Activated naive CD4-positive, alpha-beta T cell treated with anti-CD3 and anti-CD28 coated beads for 36 hours (primary cell): ENCODE results near the gene RHOT2. TPM values are rescaled to one million over a fixed set of nuclear protein-coding genes. Genes with fewer than 3 reads are reported as not detected.
A peak's percentile ranks its signal among the peaks of the same experiment; 100 is the strongest.

Experiments used
- CTCF ChIA-PET: fragments of 350-600 bp; sonication (Branson Sonifier 250); formaldehyde crosslinking; loops from one replicate; lab custom pipeline; 2021; ENCODE audit warnings: antibody characterized with exemption; lab: Charles Lee
- DNase-seq: peaks from one replicate; pipeline ENCODE4 v3.0.0-alpha.2; 2020
- H3K27ac Mint-ChIP-seq: one replicate; pipeline ENCODE4 v1.8.0; 2021; ENCODE audit warnings: mild to moderate bottlenecking, mixed read lengths
- H3K27me3 Mint-ChIP-seq: one replicate; pipeline ENCODE4 v1.8.0; 2021; ENCODE audit warnings: low read depth, mixed read lengths
- H3K36me3 Mint-ChIP-seq: one replicate; pipeline ENCODE4 v1.8.0; 2021; ENCODE audit warnings: low read depth, mixed read lengths
- H3K4me1 Mint-ChIP-seq: one replicate; pipeline ENCODE4 v1.8.0; 2021; ENCODE audit warnings: low read depth, mixed read lengths
- H3K4me3 Mint-ChIP-seq: one replicate; pipeline ENCODE4 v1.8.0; 2021; ENCODE audit warnings: mild to moderate bottlenecking, moderate library complexity, mixed read lengths
- H3K9me3 Mint-ChIP-seq: one replicate; pipeline ENCODE4 v1.8.0; 2021; ENCODE audit warnings: mixed read lengths
- intact Hi-C: fragments of 100-400 bp; cut with micrococcal nuclease; formaldehyde crosslinking; loops from one replicate; pipeline ENCODE4 v1.15.1; 2023
- total RNA-seq, 2 experiments: library from RNA; stranded (reverse); gene quantifications; one replicate each; pipeline ENCODE4 v1.2.3, GENCODE V29; 2021

The RHOT2 gene
- total RNA-seq, 2 experiments from 2014 or later, result 81.9 to 84.0 TPM

DNA sequence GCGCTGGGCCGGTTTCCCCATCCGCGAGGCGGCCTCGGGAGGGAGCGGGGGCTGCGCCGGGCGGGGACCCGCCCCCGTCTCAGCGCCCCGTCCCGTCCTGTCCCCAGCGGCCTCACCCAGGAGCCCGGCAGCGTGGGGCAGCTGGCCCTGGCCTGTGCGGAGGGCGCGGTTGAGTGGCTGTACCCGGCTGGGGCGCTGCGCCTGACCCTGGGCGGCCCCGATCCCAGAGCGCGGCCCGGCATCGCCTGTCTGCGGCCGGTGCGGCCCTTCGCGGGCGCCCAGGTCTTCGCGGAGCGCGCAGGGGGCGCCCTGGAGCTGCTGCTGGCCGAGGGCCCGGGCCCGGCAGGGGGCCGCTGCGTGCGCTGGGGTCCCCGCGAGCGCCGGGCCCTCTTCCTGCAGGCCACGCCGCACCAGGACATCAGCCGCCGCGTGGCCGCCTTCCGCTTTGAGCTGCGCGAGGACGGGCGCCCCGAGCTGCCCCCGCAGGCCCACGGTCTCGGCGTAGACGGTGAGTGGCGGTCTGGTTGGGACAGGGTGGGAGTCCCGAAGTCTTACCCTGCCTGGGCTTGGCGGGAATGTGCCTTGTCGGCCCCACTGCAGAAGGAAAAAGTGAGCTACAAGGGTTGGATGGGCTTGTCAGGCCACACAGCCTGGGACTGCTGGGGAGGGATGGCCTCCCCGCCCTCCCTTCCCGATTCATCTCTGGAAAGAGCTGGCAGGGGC, 47.7 kb downstream of the RHOT2 start:
- no peak for DNase-seq
- intact Hi-C loops, result no loop called here
- CTCF ChIA-PET, result interaction anchor here (1.2 to 1.7 kb wide), 5 partner anchors 10 to 69 kb away, joined by 3 to 7 read pairs (median 3); partner anchors contain the start of gene CCDC78
- no peaks in the 10 kb centered on the region for H3K36me3 Mint-ChIP-seq
- peak overlapping the region; percentile 53 for H3K4me3 Mint-ChIP-seq
- H3K9me3 Mint-ChIP-seq, result no peaks in the 10 kb centered on the region
- peaks cover 16% of the 10 kb centered on the region for H3K4me1 Mint-ChIP-seq
- H3K27ac Mint-ChIP-seq, result no peak overlapping the region
- peaks cover 19% of the 10 kb centered on the region for H3K27me3 Mint-ChIP-seq

DNA sequence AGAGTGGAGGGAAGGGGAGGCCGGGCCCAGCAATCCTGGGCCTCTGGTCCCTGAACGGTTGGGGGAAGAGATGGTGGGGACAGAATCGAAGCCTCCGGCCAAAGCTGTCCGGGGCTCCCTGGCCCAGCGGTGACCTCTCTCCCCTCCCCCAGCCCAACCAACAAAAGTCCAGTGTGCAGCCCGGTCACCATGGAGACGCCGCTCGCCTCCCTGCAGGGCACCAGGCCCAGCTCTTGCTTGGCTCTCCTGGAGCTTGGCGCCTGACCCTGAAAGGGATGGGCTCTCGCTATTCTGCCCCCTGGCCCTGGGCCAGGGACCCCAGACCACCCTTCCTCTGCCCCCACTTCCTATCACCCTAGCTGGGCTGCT, 48.3 kb downstream of the RHOT2 start:
- Mint-ChIP-seq H3K27ac (no peak overlapping the region), H3K36me3 (no peaks in the 10 kb centered on the region), H3K4me3 (peak overlapping the region; percentile 53), H3K9me3 (no peaks in the 10 kb centered on the region), H3K4me1 (peaks cover 16% of the 10 kb centered on the region), H3K27me3 (peaks cover 17% of the 10 kb centered on the region)
- CTCF ChIA-PET, result interaction anchor here (1.2 to 1.7 kb wide), 5 partner anchors 10 to 68 kb away, joined by 3 to 7 read pairs (median 3); partner anchors contain the start of gene CCDC78
- intact Hi-C loops, result no loop called here
- no peak for DNase-seq

DNA sequence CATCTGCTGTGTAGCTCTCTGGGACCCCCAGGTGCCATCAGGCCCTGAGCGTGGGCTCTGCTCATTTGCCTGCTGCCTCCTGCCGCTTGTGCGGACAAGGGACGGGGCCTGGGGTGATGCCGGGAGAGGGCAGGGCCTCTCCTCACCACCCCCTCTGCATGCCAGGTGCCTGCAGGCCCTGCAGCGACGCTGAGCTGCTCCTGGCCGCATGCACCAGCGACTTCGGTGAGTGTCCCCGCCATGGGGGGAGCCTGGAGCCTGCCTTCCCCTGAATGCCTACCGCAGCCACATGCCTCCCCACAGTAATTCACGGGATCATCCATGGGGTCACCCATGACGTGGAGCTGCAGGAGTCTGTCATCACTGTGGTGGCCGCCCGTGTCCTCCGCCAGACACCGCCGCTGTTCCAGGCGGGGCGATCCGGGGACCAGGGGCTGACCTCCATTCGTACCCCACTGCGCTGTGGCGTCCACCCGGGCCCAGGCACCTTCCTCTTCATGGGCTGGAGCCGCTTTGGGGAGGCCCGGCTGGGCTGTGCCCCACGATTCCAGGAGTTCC, 48.9 kb downstream of the RHOT2 start:
- H3K27ac Mint-ChIP-seq, result no peak overlapping the region
- intact Hi-C loops, result no loop called here
- no peak for DNase-seq
- H3K27me3 Mint-ChIP-seq, result peaks cover 13% of the 10 kb centered on the region
- H3K4me3 Mint-ChIP-seq, result no peak overlapping the region
- H3K4me1 Mint-ChIP-seq, result peaks cover 16% of the 10 kb centered on the region
- CTCF ChIA-PET, result interaction anchor here (1.4 to 1.7 kb wide), 3 partner anchors 9 to 68 kb away, joined by 3 to 7 read pairs (median 3); partner anchors contain the start of gene CCDC78
- H3K36me3 Mint-ChIP-seq, result no peaks in the 10 kb centered on the region
- no peaks in the 10 kb centered on the region for H3K9me3 Mint-ChIP-seq

DNA sequence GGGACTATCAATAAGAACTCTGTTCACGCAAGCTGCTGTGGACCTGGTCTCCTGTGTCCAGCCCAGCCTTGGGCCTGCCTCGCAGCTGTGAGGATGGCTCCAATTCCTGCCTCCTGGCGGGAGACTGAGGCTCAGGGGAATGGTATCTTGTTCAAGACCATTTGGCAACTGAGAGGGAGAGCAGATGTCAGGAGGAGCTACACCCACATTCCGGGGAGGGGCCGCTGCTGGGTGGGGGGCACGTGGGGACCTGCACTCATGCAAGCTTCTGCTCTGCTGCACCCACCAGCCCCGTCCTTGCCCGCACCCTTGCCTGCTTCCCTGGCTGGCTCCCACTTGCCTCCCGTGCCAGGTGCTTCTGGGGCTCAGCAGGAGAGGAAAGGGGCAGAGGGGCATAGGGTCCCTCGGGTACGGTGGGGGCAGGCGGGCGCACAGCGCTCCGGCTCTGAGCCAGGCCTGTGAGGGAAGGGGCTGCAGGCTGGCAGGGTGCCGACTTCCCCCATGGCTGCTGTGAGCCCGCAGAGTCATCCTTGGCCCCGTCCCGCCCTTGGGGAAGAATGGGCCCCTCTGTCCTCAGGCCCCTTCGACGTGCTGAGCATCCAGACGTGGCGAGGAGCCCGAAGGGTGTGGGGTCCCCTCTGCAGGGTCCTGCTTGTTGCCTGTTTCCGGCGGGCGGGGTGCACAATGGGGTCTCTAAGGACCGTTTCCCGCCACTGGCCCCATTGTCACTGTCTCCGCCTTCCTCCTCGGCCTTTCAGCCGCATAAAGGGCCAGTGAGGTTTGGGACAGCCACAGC, 49.7 kb downstream of the RHOT2 start:
- H3K4me3 Mint-ChIP-seq, result no peak overlapping the region
- intact Hi-C loops, result no loop called here
- no peaks in the 10 kb centered on the region for H3K36me3 Mint-ChIP-seq
- H3K4me1 Mint-ChIP-seq, result peaks cover 16% of the 10 kb centered on the region
- no peak overlapping the region for H3K27ac Mint-ChIP-seq
- H3K9me3 Mint-ChIP-seq, result no peaks in the 10 kb centered on the region
- CTCF ChIA-PET, result no interaction called here
- no peak for DNase-seq
- peaks cover 12% of the 10 kb centered on the region for H3K27me3 Mint-ChIP-seq

DNA sequence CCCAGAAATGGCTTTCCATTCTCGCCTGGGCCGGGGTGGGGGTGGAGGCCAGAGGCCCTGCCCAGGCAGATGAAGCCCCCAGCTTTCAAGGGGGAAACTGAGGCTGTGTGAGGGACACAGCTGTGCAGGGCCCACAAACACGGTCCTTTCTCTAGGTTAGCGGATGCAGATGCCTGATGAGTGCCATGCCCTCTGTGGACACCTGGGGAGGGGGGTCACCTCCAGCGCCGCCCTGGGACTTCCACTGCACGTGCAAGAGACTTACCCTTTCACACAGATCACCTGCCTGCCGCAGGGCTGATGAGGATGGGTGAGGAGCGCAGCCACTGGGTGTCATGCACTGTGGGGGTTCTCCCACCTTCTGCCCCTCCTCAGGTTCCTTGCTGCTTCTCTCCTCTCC, 50.5 kb downstream of the RHOT2 start:
- no peak overlapping the region for H3K27ac Mint-ChIP-seq
- H3K27me3 Mint-ChIP-seq, result peaks cover 8% of the 10 kb centered on the region
- H3K4me3 Mint-ChIP-seq, result no peak overlapping the region
- no peaks in the 10 kb centered on the region for H3K36me3 Mint-ChIP-seq
- CTCF ChIA-PET, result no interaction called here
- intact Hi-C loops, result no loop called here
- H3K4me1 Mint-ChIP-seq, result peaks cover 16% of the 10 kb centered on the region
- no peaks in the 10 kb centered on the region for H3K9me3 Mint-ChIP-seq
- DNase-seq, result no peak

DNA sequence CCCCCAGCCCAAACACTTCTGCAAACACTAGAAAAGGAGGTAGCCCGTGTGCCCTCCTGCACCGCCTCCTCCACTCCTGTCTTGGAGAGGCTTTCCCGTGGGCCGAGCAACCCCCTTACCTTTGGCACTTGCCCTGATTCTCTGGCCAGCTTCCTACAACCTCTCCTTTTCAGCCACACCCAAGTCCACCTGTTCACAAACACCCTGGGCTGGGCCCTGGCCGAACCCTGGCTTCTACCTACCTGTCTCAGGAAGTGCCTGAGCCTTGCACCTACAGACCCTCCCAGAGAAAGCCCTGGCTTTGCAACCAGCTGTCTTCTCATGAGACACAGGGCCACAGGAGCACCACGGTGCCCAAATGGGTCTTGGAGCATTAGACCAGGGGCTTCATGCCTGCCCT, 51.0 kb downstream of the RHOT2 start:
- DNase-seq, result no peak
- H3K4me1 Mint-ChIP-seq, result peaks cover 17% of the 10 kb centered on the region
- no peaks in the 10 kb centered on the region for H3K36me3 Mint-ChIP-seq
- peaks cover 6% of the 10 kb centered on the region for H3K27me3 Mint-ChIP-seq
- no peaks in the 10 kb centered on the region for H3K9me3 Mint-ChIP-seq
- no peak overlapping the region for H3K27ac Mint-ChIP-seq
- H3K4me3 Mint-ChIP-seq, result peak overlapping the region; percentile 55
- CTCF ChIA-PET, result no interaction called here
- intact Hi-C loops, result no loop called here

DNA sequence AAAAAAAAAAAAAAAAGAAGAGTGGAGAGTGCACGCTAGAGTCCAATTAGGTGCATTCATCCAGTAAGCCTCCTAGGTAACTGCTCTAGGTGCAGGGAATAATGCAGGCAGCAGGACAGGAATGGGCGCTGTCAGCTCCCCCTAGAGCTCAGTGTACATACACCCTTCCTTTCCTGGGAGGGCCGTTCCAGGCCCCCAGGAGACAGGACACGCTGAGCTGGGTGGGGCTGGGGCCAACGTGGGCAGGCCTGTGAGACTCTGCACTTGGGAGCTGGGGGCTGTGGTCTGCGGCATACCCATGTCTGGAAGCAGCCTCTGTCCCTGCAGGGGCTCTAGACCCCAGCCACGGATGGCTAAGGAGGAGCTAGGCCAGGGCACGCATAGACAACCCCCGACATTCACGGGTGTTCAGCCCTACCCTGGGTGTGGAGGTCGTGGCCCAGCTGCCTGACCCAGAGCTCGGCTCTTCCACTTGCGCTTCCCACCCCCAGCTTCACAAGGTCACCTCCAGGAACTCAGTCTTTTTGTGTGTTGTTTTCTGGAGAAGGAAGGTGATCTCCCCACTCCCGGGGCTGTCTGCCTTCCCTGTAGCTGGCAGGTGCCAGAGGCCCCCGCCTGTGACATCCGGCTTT, 52.0 kb downstream of the RHOT2 start:
- Mint-ChIP-seq H3K27me3 (peaks cover 2% of the 10 kb centered on the region), H3K27ac (peak overlapping the region; percentile 69), H3K36me3 (no peaks in the 10 kb centered on the region), H3K4me1 (peaks cover 17% of the 10 kb centered on the region), H3K4me3 (peak overlapping the region; percentile 82), H3K9me3 (no peaks in the 10 kb centered on the region)
- DNase-seq, result no peak
- CTCF ChIA-PET, result interaction anchor here (0.7 to 3.7 kb wide), 7 partner anchors 8 to 86 kb away, joined by 3 to 25 read pairs (median 5); partner anchors contain the start of gene CIAO3
- intact Hi-C loops, result loop anchor here (2.0 to 5.0 kb wide), 2 partner anchors 21 to 38 kb away; partner anchors contain the start of genes CIAO3, JMJD8 and STUB1

DNA sequence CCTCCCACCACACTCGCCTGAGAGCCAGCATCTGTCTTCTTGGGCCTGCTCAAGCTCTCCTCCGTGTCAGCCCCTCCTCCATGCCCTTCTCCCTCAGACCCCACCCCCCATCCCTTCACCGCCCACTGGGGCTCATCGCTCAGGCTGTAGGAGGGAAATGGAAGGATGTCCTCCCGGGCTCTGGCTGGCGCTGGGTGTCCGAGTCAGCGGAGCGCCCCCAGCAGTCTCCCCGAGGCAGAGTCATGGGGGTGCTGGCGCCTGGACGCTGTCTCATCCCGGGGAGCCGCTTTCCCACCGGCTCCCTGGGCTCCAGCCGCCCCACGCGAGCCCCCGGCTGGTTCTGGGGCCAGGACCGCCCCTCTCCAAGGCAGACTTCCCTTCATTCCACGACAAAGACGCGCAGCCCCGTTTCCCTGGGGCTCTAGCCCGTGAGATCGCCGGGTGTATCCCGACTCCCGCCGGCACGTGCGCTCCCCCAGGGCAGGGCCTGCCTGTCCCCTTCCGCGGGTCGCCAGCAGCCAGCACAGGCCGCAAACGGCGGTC, 52.6 kb downstream of the RHOT2 start:
- CTCF ChIA-PET, result interaction anchor here (0.7 to 3.7 kb wide), 8 partner anchors 9 to 122 kb away, joined by 3 to 25 read pairs (median 4); partner anchors contain the start of gene CIAO3
- peak; percentile 73 for DNase-seq
- Mint-ChIP-seq H3K4me3 (peak overlapping the region; percentile 82), H3K36me3 (no peaks in the 10 kb centered on the region), H3K27me3 (peaks cover 2% of the 10 kb centered on the region), H3K4me1 (peaks cover 17% of the 10 kb centered on the region), H3K27ac (peak overlapping the region; percentile 69), H3K9me3 (no peaks in the 10 kb centered on the region)
- intact Hi-C loops, result loop anchor here (2.0 to 5.0 kb wide), 2 partner anchors 20 to 38 kb away; partner anchors contain the start of genes CIAO3, JMJD8 and STUB1

DNA sequence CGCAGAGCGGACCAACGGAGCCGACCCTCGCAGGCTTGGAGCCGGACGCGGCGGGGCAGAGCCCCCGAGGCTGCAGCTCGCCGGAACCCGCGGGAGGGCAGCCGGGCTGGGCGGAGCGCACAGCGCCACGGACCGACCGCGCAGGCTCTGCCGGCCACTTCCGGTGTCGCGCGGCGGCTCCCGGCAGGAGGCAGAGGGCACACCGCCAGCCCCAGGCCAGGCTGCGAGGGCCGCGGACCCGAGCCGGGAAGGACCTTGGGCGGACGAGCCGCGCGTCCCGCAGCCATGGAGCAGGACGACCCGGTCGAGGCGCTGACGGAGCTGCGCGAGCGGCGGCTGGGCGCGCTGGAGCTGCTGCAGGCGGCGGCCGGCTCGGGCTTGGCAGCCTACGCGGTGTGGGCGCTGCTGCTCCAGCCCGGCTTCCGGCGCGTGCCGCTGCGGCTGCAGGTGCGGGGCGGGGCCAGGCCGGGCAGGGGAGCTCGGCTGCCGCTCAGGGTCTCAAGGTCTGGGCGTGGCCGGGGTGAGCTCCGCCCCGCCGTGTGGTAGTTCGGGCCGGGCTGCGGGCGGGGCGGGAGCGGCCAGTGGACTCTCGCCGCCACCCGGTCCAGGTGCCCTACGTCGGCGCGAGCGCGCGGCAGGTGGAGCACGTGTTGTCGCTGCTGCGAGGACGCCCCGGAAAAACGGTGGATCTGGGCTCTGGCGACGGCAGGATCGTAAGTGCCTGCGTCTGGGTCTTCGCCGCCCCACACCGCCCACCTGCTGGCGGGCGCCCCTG, 53.2 kb downstream of the RHOT2 start, which contains the start of gene ANTKMT:
ANTKMT (plus strand) TSS at position 157 of the 775 bp plus-strand sequence; CDS start at position 286, 129 bp downstream.
- Mint-ChIP-seq H3K36me3 (no peaks in the 10 kb centered on the region), H3K4me3 (peak within 1 kb of the TSS; percentile 82), H3K4me1 (peaks cover 17% of the 10 kb centered on the region), H3K27me3 (no peaks in the 10 kb centered on the region), H3K9me3 (no peaks in the 10 kb centered on the region), H3K27ac (peak within 1 kb of the TSS; percentile 69)
- intact Hi-C loops, result loop anchor here (2.0 to 5.0 kb wide), 2 partner anchors 20 to 39 kb away; partner anchors contain the start of genes CIAO3, JMJD8 and STUB1
- CTCF ChIA-PET, result interaction anchor here (0.7 to 3.7 kb wide), 3 partner anchors 9 to 123 kb away, joined by 3 to 25 read pairs (median 13); partner anchors contain the start of gene CIAO3
- peak; percentile 76 for DNase-seq

DNA sequence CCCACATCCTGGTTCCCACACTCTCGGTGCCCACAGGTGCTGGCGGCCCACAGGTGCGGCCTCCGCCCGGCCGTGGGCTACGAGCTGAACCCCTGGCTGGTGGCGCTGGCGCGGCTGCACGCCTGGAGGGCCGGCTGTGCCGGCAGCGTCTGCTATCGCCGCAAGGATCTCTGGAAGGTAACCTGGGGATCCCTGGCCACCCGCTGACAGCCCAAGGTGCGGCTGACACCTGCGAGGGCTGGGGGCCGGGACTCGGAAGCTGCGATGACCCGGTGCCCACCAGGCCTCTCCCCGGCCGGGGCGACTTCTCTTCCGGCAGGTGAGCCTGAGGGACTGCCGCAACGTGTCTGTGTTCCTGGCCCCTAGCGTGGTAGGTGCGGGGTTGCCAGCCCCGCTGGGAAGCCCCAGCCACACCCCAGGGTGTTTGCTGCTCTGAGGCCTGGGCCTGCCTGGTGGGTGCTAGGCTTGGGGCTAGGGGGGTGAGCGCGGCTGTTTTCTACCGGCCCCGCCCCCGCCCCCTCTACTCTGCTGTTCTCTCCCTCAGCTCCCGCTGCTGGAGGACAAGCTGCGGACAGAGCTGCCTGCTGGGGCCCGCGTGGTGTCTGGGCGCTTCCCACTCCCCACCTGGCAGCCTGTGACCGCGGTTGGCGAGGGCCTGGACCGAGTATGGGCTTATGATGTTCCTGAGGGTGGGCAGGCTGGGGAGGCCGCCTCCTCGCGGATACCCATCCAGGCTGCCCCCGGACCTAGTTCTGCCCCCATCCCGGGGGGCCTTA, 54.0 kb downstream of the RHOT2 start:
- intact Hi-C loops, result loop anchor here (2.0 to 5.0 kb wide), 2 partner anchors 19 to 40 kb away; partner anchors contain the start of genes CIAO3, JMJD8 and STUB1
- Mint-ChIP-seq H3K4me1 (peaks cover 17% of the 10 kb centered on the region), H3K27me3 (no peaks in the 10 kb centered on the region), H3K9me3 (no peaks in the 10 kb centered on the region), H3K4me3 (peak overlapping the region; percentile 49), H3K36me3 (no peaks in the 10 kb centered on the region), H3K27ac (no peak overlapping the region)
- DNase-seq, result no peak
- CTCF ChIA-PET, result interaction anchor here (1.0 to 3.7 kb wide), 3 partner anchors 10 to 19 kb away, joined by 3 to 25 read pairs (median 13); partner anchors contain the start of gene CIAO3
